GM21447 (cell line): ENCODE results near the gene TXNDC11.

Experiments
- ATAC-seq: cut with Tn5 transposase; IDR thresholded peaks from one replicate; pipeline ENCODE4 v1.9.1; 2021; ENCODE audit not compliant: unreplicated experiment

Gene TXNDC11

GRCh38 chr16:11721781-11722467, 20.7 kb downstream of the TXNDC11 start:
- ATAC-seq, result no peak

GRCh38 chr16:11719762-11720161, 22.9 kb downstream of the TXNDC11 start:
- ATAC-seq, result no peak

GRCh38 chr16:11719171-11719570, 23.5 kb downstream of the TXNDC11 start:
- no peak for ATAC-seq

- ATAC-seq, result no peak
Observed at GRCh38 chr16:11717811-11718210, 24.8 kb downstream of the TXNDC11 start.

GRCh38 chr16:11716336-11716735, 26.3 kb downstream of the TXNDC11 start:
- ATAC-seq, result no peak

GRCh38 chr16:11715246-11715947, 27.3 kb downstream of the TXNDC11 start:
- ATAC-seq, result no peak

GRCh38 chr16:11712122-11712521, 30.5 kb downstream of the TXNDC11 start:
- ATAC-seq, result no peak

GRCh38 chr16:11711662-11712061, 31.0 kb downstream of the TXNDC11 start:
- no peak for ATAC-seq

GRCh38 chr16:11708421-11708820, 34.2 kb downstream of the TXNDC11 start:
- ATAC-seq, result no peak

- no peak for ATAC-seq
Observed at GRCh38 chr16:11707679-11708197, 34.9 kb downstream of the TXNDC11 start.

- peak; percentile 83 for ATAC-seq
Observed at GRCh38 chr16:11706180-11706742, 36.4 kb downstream of the TXNDC11 start.

GRCh38 chr16:11705311-11706025, 37.2 kb downstream of the TXNDC11 start:
- ATAC-seq, result no peak

GRCh38 chr16:11700264-11701029, 42.2 kb downstream of the TXNDC11 start:
- no peak for ATAC-seq

- no peak for ATAC-seq
Observed at GRCh38 chr16:11699234-11699894, 43.3 kb downstream of the TXNDC11 start.

GRCh38 chr16:11698271-11698689, 44.4 kb downstream of the TXNDC11 start:
- no peak for ATAC-seq

GRCh38 chr16:11697319-11697718, 45.3 kb downstream of the TXNDC11 start:
- no peak for ATAC-seq

- no peak for ATAC-seq
Observed at GRCh38 chr16:11696266-11697012, 46.2 kb downstream of the TXNDC11 start.

- ATAC-seq, result no peak
Observed at GRCh38 chr16:11692651-11693050, 50.0 kb downstream of the TXNDC11 start.

GRCh38 chr16:11692171-11692570, 50.5 kb downstream of the TXNDC11 start:
- no peak for ATAC-seq
